MCF 10A (cell line): ENCODE results near the gene HSPA12A. TPM values are rescaled to one million over a fixed set of nuclear protein-coding genes. Genes with fewer than 3 reads are reported as not detected.

ENCODE experiments used
- BruUV-seq: library from RNA; stranded (reverse); fragments of 400-500 nt; replicated peaks from 2 replicates; lab custom pipeline; 2021; lab: Mats Ljungman, UMichigan
- CTCF ChIA-PET: fragments of 300-600 bp; sonication (Branson Sonifier 250); formaldehyde crosslinking; extraction: SDS; loops from one replicate; lab custom pipeline; 2021; ENCODE audit warnings: antibody characterized with exemption, inconsistent platforms; lab: Yijun Ruan, JAX
- POLR2A ChIA-PET: fragments of 300-600, 350-650 bp; sonication (Branson Sonifier 250); formaldehyde crosslinking; extraction: SDS; loops from one replicate; lab custom pipeline; 2020; ENCODE audit warnings: antibody characterized with exemption, inconsistent platforms; lab: Yijun Ruan, JAX
- DNase-seq: peaks from one replicate; pipeline ENCODE4 v3.0.0-alpha.2; 2018; ENCODE audit not compliant: unreplicated experiment
- H3K27ac Mint-ChIP-seq: one replicate; pipeline ENCODE4 v1.8.0; 2022; ENCODE audit warnings: mild to moderate bottlenecking, low read depth, mixed read lengths; ENCODE audit not compliant: unreplicated experiment
- H3K27me3 Mint-ChIP-seq: one replicate; pipeline ENCODE4 v1.8.0; 2022; ENCODE audit warnings: mixed read lengths; ENCODE audit not compliant: insufficient read depth, unreplicated experiment
- H3K36me3 Mint-ChIP-seq: one replicate; pipeline ENCODE4 v1.8.0; 2022; ENCODE audit warnings: mild to moderate bottlenecking, moderate library complexity, mixed read lengths; ENCODE audit not compliant: insufficient read depth, unreplicated experiment
- H3K4me1 Mint-ChIP-seq: one replicate; pipeline ENCODE4 v1.8.0; 2022; ENCODE audit warnings: mixed read lengths; ENCODE audit not compliant: insufficient read depth, unreplicated experiment
- H3K4me3 Mint-ChIP-seq: one replicate; pipeline ENCODE4 v1.8.0; 2022; ENCODE audit warnings: mild to moderate bottlenecking, moderate library complexity, mixed read lengths; ENCODE audit not compliant: unreplicated experiment
- H3K9me3 Mint-ChIP-seq: one replicate; pipeline ENCODE4 v1.8.0; 2022; ENCODE audit warnings: mixed read lengths; ENCODE audit not compliant: unreplicated experiment
- intact Hi-C: fragments of 100-400 bp; cut with micrococcal nuclease; formaldehyde crosslinking; loops from 2 replicates; pipeline ENCODE4 v1.14.1; 2022
- total RNA-seq: library from RNA; stranded (reverse); gene quantifications from 2 replicates; pipeline ENCODE4 v1.2.3, GENCODE V29; 2022
- TF ChIP-seq, protein P1 (sequence below): fragments of 200-600 bp; IDR thresholded peaks from one replicate; pipeline ENCODE4 v1.8.0; 2022; ENCODE audit warnings: antibody characterized with exemption, mild to moderate bottlenecking; ENCODE audit not compliant: unreplicated experiment

The HSPA12A gene
- total RNA-seq, 1 experiment from 2014 or later, result 9.1 TPM

DNA sequence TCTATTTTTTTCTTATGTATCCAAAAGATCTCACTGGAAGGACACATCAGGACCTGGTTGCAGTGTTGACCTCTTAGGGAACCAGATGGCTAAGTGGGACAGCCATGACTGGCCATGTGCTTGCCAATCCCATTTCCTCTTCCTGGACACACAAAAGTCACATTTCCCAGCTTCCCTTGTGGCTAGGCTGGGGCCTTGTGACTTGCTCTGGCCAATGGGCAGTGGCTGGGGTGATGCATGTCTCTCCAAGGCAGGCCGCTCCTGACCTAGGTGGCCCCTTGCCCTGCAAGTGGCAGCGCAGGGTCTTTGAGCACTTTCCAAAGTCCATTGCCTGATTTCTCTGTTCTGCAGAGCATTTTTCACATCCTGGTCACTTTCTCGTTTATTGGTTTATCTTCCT, 41.7 kb upstream of the HSPA12A start:
- H3K4me3 Mint-ChIP-seq, result no peak overlapping the region
- TF ChIP-seq, protein P1, sequence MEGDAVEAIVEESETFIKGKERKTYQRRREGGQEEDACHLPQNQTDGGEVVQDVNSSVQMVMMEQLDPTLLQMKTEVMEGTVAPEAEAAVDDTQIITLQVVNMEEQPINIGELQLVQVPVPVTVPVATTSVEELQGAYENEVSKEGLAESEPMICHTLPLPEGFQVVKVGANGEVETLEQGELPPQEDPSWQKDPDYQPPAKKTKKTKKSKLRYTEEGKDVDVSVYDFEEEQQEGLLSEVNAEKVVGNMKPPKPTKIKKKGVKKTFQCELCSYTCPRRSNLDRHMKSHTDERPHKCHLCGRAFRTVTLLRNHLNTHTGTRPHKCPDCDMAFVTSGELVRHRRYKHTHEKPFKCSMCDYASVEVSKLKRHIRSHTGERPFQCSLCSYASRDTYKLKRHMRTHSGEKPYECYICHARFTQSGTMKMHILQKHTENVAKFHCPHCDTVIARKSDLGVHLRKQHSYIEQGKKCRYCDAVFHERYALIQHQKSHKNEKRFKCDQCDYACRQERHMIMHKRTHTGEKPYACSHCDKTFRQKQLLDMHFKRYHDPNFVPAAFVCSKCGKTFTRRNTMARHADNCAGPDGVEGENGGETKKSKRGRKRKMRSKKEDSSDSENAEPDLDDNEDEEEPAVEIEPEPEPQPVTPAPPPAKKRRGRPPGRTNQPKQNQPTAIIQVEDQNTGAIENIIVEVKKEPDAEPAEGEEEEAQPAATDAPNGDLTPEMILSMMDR, result no peak
- ChIA-PET POLR2A (interaction anchor here (0.7 kb wide), 1 partner anchor 35 kb away, joined by 3 read pairs; no protein-coding TSS in a partner anchor), CTCF (interaction anchor here (0.6 to 10.9 kb wide), 6 partner anchors 12 to 402 kb away, joined by 3 to 339 read pairs (median 4); no protein-coding TSS in a partner anchor)
- H3K36me3 Mint-ChIP-seq, result no peaks in the 10 kb centered on the region
- no peaks in the 10 kb centered on the region for H3K9me3 Mint-ChIP-seq
- no peak overlapping the region for H3K27ac Mint-ChIP-seq
- peaks cover 14% of the 10 kb centered on the region for H3K4me1 Mint-ChIP-seq
- no peaks in the 10 kb centered on the region for H3K27me3 Mint-ChIP-seq
- intact Hi-C loops, result no loop called here
- no TSS peak for BruUV-seq
- DNase-seq, result no peak

DNA sequence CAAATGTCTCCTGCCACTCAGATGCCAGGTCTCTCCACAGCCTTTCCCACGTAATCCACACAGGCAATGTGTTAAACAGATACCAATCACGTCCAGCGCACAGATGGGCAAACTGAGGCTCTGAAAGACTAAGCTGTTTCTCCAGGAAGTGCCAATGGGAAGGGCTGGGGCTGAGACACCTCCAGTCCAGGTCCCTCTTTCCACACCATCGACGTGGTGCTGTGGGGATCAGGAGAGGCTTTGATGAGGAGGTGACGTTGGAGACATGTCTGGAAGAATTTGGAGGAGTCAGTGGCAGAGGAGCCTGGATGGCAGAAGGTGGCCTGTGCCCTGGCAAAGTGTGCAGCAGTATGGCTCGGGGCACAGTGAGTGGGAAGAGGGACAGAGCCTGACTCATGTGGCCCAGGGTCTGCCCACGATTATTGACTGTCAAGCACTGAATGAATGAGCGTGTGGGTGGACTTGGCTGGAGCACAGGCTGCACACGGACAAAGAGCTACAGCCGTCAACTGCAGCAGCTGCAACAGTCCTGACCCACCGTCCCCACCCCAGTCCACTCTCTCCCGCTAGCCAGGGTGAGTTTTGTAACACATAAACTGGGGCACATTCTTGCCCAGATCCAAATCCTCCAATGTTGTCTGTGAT, 40.8 kb upstream of the HSPA12A start:
- Mint-ChIP-seq H3K4me1 (peaks cover 20% of the 10 kb centered on the region), H3K27ac (no peak overlapping the region), H3K36me3 (no peaks in the 10 kb centered on the region), H3K4me3 (no peak overlapping the region), H3K27me3 (no peaks in the 10 kb centered on the region), H3K9me3 (no peaks in the 10 kb centered on the region)
- ChIA-PET POLR2A (no interaction called here), CTCF (interaction anchor here (0.7 to 10.9 kb wide), 3 partner anchors 29 to 391 kb away, joined by 3 to 339 read pairs (median 3); no protein-coding TSS in a partner anchor)
- TF ChIP-seq, protein P1, result no peak
- intact Hi-C loops, result no loop called here
- no TSS peak for BruUV-seq
- DNase-seq, result peak; percentile 59

DNA sequence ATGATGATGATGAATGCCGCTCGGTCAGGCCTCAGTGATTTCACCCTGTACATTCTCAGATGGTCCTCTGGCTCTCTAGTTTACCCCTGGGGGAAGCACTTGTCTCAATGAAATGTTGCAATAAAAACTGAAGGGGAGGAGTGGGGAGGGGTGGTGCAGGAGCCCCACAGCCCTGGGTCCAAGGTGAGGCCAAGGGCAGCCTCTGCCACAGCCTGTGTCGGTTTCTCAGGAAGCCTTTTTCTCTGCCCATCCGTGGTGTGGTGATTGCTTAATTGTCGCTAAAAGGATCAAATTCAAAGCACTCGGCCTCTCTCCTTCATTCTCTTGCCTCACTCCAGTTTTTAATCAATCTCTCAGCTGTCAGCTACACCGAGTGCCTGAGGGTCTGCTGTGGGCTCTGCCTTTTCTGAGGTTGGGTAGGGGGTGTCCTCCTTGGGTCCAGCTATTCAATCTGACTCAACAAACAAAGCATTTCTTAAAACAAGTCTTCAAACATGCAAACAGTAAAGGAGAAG, 39.1 kb upstream of the HSPA12A start:
- TF ChIP-seq, protein P1, result no peak
- H3K4me1 Mint-ChIP-seq, result peaks cover 27% of the 10 kb centered on the region
- no peak for DNase-seq
- no peaks in the 10 kb centered on the region for H3K36me3 Mint-ChIP-seq
- no peaks in the 10 kb centered on the region for H3K27me3 Mint-ChIP-seq
- no peak overlapping the region for H3K27ac Mint-ChIP-seq
- H3K4me3 Mint-ChIP-seq, result no peak overlapping the region
- BruUV-seq, result no TSS peak
- CTCF ChIA-PET, result interaction anchor here (0.6 kb wide), 1 partner anchor 99 kb away, joined by 3 read pairs; no protein-coding TSS in a partner anchor
- POLR2A ChIA-PET, result no interaction called here
- H3K9me3 Mint-ChIP-seq, result no peaks in the 10 kb centered on the region
- intact Hi-C loops, result no loop called here

DNA sequence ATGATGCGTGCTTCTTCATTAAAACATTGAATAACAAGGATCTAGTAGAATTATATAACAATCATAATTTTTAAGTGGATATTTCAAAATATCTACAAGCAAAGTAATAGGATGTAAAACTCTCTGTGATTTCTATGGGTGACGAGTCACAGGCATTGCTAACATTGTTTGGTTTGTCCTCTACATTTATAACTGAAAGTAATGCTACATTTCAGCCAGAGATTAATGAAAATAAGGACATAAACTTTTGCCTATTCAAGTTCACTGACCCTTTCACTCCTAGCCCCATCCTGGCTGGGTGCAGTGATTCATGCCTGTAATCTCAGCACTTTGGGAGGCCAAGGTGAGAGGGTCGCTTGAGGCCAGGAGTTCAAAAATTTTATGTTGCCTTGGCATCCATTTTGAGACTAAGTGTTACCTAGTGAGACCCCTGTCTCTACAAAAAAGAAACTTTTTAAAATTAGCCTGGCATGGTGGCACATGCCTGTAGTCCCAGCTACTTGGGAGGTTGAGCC, 38.4 kb upstream of the HSPA12A start:
- TF ChIP-seq, protein P1, result no peak
- CTCF ChIA-PET, result interaction anchor here (0.6 to 12.5 kb wide), 2 partner anchors 7 to 98 kb away, joined by 3 to 111 read pairs; no protein-coding TSS in a partner anchor
- Mint-ChIP-seq H3K9me3 (no peaks in the 10 kb centered on the region), H3K36me3 (no peaks in the 10 kb centered on the region), H3K27me3 (no peaks in the 10 kb centered on the region), H3K27ac (no peak overlapping the region), H3K4me1 (peaks cover 27% of the 10 kb centered on the region), H3K4me3 (no peak overlapping the region)
- no peak for DNase-seq
- no TSS peak for BruUV-seq
- intact Hi-C loops, result no loop called here
- POLR2A ChIA-PET, result interaction anchor here (1.4 kb wide), 1 partner anchor 38 kb away, joined by 3 read pairs; the partner anchor contains the start of gene HSPA12A
